ENCODE data around the gene TIMM17A.
"Not testable (repeated sequence)": the region's sequence is repeated elsewhere in the genome, so short reads cannot be mapped to it uniquely, and the experiment has no call there.

The TIMM17A gene

DNA sequence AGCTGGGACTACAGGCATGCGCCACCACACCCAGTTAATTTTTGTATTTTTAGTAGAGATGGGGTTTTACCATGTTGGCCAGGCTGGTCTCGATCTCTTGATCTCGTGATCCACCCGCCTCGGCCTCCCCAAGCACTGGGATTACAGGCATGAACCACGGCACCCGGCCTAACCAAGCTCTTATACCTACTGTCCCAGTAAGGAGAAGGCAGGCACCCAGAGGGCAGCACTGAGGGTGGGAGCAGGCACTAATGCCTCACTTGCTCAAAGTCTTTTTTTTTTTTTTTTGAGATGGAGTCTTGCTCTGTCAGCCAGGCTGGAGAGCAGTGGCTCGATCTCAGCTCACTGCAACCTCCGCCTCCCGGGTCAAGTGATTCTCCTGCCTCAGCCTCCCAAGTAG lies 15.0 kb upstream of the TIMM17A start:
- DNase-seq (ENCODE audit: low read depth in 3 of 3), result not testable (repeated sequence)

DNA sequence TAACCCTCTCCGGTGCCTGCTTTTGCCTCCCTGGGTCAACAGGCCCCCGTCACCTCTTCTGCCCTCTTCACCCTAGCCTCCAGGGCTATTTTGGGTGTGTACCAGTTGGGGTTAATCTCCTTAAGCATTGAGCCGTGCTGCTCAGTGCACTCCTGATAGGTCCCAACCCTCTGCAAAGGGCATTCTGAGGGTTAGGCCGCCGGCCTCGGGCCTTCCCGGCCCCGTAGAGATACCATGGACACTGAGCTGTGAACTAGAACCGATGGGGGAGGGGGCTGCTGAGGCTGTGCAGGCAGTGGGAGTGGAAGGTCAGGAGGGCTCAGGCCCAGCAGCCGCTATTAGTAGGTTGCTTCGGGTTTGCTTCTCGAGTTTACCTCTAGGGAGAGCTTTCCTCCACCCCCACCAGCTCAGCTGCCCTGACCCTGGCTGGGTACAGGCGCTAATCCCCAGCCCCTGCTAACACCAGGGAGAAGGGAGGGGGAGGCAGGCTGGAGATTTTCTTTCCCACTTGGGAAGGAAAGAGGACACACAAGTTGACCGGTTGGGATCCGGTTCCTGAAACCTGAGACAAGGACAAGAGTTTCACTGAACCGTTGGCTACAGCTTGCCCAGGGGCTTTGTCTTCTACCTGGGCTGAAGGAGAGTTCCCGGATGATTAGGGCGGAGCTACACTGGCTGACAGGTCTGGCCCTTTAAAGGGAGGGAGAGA lies 13.7 kb upstream of the TIMM17A start:
- no peak for DNase-seq (ENCODE audit: low read depth in 3 of 3)

DNA sequence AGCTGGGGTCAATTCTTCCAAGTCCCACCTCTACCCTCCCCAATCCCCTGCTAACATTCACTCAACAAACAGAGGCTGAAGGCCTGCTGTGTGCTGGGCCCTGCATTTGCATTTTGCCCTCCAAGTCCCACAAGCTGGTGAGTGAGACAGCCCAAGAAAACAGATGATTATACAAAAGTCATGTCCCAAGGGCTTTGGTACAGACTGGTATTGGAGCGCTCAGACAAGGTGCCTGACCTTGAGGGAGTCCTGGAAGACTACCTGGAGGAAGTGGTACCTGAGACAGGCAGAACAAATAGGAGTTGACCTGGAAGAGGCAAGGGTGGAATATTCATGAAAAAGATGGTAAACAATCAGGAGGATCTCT lies 13.2 kb upstream of the TIMM17A start:
- no peak for DNase-seq (ENCODE audit: low read depth in 3 of 3)

DNA sequence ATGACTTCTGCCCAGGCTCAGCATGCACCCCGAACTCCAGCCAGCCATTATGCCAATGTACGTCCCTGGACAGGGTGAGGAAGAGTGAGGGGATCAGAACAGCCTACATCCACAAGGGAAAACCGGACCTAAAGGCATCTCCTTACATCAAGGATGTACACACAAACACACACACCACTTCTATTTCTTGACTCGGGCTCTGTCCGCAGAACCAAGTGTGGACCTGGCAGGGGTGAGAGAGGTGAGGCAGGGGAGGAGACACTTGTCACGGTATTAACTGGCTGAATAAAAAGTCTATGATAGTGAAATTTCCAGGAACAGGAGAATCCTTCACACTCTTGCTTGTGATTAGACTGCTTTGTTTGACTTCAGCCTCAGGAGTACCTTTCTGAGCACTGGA lies 11.3 kb upstream of the TIMM17A start:
- no peak for DNase-seq (ENCODE audit: low read depth in 3 of 3)

DNA sequence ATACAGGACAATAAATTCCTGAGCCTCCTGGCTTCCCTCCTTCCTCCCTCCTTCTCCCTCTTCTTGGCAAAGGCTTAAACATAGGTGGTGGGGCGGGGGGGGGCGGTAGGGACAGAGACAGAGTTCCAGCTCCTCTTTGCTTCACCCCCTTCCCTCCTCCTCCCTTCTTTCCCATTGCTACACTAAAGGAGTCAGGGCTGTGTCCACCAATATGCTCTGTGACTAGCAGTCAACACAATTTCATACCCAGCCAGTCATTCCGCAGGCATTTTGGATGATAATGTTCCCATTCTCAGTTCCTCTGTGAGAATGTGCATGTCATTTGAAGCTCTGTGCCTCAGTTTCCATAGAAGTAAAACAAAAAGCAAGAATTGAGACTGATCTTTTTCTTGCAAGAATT lies 10.7 kb upstream of the TIMM17A start:
- no peak for DNase-seq (ENCODE audit: low read depth in 3 of 3)

DNA sequence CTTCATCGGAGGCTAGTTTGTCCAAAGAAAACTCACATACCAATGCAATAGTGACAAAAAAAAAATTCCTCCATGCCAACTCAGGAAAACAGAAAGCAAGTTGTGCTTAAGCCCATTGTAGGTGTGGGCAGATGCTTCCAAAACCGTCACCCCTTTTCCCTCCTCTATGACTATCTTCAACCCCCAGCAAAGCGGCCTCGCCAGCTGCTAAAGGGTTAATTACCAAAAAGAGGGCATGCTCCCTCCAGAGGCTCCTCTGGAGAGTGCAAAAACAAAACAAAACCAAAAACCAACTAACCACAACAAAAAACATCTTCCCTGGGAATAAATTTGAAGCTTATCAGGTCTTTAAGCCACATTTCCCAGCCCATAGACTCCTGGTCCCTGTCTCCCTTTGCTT lies 10.1 kb upstream of the TIMM17A start:
- DNase-seq (ENCODE audit: low read depth in 3 of 3), result no peak

DNA sequence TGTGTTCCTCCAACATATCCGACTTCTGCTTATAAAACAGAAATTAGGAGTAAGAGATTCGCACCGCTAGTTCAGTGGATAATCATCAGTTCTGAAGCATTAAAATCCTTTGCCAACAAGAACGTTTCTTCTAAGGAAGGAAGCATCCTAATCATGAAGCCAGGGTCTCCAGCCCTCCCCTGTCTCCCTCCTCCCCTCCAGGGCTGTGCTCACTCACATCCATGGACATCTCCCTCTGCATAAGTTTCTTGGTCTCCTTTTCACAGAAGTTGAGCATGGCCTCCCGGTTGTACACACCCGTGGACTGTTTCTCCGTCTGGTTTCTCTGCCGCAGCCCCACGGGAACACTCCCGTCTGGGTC lies 9.5 kb upstream of the TIMM17A start:
- DNase-seq (ENCODE audit: low read depth in 3 of 3), result no peak

DNA sequence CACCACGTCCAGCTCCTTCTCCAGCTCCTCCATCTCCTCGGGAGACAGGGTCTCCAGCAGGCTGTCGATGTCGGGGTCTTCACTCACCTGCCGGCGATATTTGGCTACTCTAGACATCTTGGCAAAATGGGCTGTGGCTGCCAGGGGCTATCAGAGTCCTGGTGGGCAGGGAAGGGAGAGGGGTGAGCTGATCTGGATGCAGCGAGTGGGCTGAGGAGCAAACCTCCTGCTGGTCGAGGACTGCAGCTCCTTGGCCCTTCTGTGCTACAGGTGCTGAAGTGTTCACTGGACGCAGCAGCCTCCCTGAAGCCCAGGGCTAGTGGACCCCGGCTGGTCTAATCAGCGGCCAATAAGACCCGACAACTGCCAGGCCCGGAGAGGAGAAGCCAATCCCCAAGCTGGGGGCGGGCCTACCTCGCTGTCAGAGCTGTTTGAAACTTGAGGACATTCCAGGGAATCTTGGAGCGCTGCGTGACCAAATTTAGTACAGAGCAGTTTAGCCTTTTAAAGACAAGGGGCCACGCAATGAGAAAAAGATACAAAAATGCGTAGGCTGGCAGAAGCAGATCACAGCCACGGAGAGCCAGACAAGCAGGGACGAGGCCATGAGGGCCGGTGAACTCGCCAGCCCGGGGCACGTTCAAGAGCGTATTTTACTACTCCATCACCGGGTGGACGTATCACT lies 8.9 kb upstream of the TIMM17A start, which contains the start of gene LMOD1:
Gene LMOD1, minus strand, starts transcription at position 325 of the 685 bp plus-strand sequence. Its CDS starts 208 bp downstream, at position 117.
- no peak for DNase-seq (ENCODE audit: low read depth in 3 of 3)

DNA sequence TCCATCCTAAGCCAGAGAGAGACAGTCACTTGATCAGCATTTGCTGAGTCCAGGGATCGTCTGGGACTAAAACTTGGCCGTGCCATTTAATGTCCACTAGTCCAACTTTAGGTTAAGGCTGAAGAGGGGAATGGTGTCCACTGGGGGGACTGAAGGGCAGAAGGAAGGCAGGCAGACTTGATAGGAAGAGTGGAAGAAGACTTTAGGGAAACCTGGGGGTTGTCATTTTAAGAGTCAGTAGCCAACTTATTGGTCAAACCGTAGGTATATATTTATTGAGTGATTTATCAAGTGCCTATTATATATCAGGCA lies 7.7 kb upstream of the TIMM17A start:
- no peak for DNase-seq (ENCODE audit: low read depth in 3 of 3)

DNA sequence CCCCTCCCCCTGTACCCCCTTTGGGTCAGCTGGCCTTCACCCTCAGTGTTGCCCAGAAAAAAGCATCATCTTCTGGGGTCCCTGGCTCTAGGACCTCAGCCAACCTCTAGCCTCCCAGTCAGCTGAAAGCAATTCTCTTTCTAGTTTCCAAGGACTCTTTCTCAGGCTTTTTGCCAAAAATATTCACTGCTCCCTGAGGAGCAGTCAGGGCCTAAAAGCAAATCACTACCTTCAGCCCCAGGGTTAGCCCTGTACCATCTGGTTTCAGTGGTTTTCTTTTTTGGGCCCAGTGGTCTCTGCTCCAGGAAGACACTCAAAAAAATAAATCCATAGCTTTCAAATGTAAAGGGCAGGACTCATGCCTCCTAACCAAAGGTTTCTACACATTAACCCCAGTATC lies 5.8 kb upstream of the TIMM17A start:
- no peak for DNase-seq (ENCODE audit: low read depth in 3 of 3)

DNA sequence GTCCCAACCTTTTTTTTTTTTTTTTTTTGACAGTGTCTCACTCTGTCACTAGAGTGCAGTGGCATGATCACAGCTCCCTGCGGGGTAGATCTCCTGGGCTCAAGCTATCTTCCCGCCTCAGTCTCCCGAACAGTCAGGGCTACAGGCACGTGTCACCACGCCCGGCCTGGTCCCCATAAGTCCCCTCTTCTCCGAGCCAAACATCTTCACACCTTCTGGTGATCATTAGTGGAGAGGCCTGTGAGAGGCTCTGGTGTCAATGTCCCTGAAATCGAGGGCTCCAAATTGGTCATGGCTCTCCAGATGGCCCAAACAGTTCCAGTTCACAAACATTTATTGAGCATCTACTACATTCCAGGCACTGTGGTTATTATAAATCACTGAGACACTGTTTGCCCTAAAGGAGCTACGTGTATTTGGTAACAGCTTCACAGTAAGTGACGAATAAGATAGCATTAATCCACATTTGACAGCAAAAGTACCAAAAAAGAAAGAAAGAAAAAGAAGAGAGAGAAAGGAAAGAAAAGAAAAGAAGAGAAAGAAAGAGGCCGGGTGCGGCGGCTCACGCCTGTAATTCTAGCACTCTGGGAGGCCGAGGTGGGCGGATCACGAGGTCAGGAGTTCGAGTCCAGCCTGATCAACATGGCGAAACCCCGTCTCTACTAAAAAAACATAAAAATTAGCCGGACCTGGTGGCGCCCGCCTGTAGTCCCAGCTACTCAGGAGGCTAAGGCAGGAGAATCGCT lies 867 bp upstream of the TIMM17A start:
- DNase-seq (ENCODE audit: low read depth in 3 of 3), result no peak

DNA sequence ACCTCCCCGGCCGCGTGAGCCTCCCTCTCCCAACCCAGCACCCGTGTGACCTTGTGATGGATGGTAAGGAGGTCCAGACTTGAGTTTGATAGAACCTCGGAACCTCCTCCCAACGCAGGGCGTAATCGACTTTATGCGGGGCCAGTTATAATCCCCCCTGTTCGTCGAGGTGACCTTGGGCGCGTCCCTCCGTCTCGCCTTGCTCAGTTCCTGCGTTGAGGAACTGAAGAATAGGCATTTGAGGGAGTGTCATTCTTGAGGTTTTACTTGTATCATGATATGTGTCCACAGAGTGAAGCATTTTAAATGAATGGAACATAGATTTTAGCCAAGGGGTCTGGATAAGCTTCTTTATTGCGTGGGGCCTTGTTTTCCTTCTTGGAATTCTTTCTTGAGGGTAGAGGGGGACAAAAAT lies 433 bp downstream of the TIMM17A start:
- no peak for DNase-seq (ENCODE audit: low read depth in 3 of 3)

DNA sequence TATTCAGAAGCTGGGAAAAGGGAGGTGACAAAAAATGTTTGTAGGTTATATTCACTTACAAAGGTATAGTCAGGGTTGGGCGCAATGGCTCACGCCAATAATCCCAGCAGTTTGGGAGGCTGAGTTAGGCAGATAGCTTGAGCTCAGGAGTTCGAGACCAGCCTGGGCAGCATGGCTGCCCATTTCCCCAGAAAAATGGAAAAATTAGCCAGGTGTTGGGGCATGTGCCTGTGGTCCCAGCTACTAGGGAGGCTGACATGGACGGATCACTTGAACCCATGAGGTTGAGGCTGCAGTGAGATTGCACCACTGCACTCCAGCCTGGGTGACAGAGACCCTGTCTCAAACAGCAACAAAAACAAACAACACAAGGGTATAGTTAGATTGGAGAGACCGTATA lies 3.0 kb downstream of the TIMM17A start:
- no peak for DNase-seq (ENCODE audit: low read depth in 3 of 3)

DNA sequence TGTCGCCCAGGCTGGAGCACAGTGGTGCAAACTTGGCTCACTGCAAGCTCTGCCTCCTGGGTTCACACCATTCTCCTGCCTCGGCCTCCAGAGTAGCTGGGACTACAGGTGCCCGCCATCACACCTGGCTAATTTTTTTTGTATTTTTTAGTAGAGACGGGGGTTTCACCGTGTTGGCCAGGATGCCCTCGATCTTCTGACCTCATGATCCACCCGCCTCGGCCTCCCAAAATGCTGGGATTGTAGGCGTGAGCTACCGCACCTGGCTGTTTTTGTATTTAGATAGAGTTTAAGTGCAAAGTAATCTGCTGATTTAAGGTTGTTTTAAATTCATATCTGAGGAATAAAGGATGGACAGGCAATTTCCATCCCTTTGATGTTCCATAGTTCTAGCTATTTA lies 7.1 kb downstream of the TIMM17A start:
- DNase-seq (ENCODE audit: low read depth in 3 of 3), result not testable (repeated sequence)

DNA sequence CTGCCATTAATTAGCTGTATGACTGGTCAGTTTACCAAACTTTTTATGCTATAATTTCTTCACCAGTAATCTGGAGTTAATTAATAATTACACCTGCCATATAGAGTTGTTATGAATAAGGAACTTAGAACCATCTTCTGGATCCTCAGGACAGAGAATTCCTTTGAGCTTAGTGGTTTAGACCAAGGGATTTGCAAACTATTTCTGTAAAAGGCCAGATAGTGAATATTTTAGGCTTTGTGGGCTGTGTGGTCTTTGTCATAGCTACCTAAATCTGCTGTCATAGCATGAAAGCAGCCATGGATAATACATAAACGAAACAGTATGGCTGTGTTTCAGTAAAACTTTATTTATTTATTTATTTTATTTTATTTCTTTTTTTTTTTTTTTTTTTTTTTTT lies 9.0 kb downstream of the TIMM17A start:
- no peak for DNase-seq (ENCODE audit: low read depth in 3 of 3)

DNA sequence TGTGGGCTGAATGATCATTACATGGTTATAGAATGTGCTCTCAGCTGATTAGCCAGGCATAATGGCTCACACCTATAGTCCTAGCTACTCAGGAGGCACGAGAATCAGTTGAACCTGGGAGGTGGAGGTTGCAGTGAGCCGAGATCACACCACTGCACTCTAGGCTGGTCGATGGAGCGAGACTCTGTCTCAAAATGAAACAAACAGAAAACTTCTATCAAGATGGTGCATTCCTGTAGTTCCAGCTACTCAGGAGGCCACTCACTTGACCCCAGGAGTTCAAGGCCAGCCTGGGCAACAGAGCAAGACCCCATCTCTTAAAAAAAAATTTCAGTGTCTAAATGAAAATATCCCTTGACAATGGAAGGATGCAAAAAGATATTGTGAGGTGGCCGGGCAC lies 10.9 kb downstream of the TIMM17A start:
- DNase-seq (ENCODE audit: low read depth in 3 of 3), result no peak

DNA sequence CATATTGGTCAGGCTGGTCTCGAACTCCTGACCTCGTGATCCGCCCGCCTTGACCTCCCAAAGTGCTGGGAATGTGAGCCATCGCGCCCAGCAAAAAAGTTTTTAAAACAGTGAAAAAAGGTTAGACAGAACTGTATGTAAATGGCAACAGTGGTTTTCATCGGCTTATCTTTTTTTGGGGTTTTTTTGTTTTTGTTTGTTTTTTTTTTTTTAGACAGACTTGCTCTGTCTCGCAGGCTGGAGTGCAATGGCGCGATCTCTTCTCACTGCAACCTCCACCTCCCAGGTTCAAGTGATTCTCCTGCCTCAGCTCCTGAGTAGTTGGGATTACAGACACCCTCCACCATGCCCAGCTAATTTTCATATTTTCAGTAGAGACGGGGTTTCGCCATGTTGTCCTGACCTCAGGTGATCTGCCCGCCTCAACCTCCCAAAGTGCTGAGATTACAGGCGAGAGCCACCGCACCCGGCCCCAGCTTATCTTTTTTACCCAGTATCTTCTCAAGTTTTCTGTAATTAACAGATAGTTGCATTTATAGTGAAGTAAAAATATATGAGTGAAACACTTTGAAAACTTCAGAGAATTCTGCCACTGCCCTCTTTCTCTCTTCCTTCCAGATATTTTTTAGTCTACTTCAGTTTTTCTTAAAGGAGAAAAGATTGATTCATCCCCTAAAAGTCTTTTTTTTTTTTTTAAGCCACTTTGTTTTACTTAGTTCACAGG lies 13.1 kb downstream of the TIMM17A start:
- no peak for DNase-seq (ENCODE audit: low read depth in 3 of 3)

DNA sequence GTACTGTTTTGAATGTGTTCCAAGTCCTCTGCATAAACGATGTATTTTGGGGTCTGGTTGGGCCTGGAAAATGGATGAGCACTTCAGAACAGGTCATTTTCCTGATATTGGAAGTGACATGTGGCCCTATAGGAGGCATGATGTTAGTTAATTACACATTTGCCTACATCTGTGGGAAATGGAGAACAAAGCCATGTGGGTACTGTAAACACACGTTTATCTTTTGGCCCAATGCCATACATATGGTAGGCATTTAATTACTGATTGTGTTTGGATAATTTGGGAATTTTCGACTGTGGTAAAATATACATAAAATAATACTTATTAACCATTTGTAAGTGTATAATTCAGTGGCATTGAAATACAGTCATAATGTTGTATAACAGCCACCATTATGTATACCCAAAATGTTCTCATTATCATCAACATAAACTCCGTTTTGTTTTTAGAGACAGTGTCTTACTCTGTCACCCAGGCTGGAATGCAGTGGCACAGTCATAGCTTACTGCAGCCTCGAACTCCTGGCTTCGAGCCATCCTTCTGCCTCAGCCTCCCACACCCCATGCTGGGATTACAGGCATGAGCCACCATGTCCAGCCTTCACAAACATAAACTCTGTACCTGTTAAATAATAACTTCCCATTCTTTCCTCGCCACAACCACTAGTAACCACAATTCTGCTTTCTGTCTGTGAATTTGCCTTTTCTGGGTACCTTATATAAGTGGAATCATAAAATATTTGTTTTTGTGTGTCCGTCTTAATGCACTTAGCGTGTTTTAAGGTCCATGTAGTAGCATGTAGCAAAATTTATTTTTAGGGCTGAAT lies 15.2 kb downstream of the TIMM17A start:
- no peak for DNase-seq (ENCODE audit: low read depth in 3 of 3)

DNA sequence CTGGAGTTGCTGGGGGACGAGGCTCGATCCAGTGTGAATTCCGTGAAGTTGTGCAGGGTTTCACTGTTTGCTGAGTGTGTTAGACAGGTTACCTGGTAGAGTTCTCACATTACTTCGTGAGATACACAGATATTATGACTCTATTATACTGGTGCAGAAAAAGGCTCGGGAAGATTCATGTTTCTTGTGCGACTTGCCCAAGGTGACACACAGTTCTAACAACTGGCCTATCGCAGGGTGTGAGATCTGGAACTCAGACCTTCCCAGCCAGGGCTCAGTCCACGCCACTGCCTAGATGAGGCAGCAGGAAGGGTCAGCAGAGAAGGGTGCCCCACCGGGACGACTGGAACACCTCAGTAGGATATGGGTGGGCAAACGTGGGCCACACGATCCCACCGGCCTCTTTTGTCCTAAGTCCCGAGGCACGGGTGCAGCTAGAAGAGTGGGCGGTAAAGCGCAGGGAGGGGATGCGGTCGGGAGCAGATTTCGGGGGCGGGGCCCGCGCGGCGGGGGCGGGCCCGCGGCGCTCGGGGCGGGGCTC lies 26.8 kb downstream of the TIMM17A start:
- peak; percentile 38 to 75 (median 59) for DNase-seq (ENCODE audit: low read depth in 3 of 3)

DNA sequence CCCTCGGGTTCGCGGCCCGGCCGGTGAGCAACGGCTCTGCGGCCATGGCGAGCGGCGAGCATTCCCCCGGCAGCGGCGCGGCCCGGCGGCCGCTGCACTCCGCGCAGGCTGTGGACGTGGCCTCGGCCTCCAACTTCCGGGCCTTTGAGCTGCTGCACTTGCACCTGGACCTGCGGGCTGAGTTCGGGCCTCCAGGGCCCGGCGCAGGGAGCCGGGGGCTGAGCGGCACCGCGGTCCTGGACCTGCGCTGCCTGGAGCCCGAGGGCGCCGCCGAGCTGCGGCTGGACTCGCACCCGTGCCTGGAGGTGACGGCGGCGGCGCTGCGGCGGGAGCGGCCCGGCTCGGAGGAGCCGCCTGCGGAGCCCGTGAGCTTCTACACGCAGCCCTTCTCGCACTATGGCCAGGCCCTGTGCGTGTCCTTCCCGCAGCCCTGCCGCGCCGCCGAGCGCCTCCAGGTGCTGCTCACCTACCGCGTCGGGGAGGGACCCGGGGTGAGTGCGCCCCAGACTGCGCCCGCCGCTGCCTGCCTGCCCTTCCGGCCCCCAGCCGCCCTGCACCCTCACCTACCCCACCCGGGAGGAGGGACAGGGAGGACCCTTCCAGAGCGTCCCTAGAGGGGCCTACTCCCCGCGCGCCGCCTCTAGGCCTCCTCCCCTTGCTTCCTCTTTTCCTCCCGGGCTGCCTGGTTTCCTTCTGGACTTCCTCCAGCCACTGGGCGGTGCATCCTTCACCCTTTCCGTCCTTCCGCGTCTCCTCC lies 27.5 kb downstream of the TIMM17A start, which contains the start of gene RNPEP:
Gene RNPEP, plus strand, starts transcription at position 26 of the 757 bp plus-strand sequence. Its CDS starts 19 bp downstream, at position 45.
- DNase-seq (ENCODE audit: low read depth in 3 of 3), result peak; percentile 8 to 47 (median 20)
